Measurements from ENCODE around the gene SLC7A10.

SLC7A10 gene

DNA sequence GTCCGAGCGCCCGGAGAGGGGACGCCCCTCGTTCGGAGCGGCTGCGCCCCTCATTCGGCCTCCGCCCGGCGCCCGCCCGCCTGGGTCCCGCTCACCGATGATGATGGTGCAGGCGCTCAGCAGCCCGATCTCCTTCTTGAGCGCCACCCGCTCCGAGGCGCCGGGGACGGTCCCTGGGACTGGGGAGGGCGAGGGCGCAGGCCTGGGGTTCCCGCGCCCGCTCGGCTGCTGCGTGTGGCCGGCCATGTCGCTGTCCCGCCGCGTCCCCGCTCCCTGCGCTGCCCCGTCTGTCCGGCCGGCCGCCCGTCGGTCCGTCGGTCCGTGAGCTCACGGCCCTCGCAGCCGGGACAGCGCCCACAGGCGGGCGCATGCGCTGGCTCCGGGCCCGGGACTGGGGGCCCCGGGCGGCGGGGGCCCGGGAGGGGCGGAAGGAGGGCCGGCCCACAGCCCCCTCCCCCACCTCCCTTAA is at the start of gene SLC7A10:
SLC7A10 (minus strand) TSS at position 393 of the 469 bp plus-strand sequence; CDS start at position 246, 147 bp downstream.
- no peak for DNase-seq

DNA sequence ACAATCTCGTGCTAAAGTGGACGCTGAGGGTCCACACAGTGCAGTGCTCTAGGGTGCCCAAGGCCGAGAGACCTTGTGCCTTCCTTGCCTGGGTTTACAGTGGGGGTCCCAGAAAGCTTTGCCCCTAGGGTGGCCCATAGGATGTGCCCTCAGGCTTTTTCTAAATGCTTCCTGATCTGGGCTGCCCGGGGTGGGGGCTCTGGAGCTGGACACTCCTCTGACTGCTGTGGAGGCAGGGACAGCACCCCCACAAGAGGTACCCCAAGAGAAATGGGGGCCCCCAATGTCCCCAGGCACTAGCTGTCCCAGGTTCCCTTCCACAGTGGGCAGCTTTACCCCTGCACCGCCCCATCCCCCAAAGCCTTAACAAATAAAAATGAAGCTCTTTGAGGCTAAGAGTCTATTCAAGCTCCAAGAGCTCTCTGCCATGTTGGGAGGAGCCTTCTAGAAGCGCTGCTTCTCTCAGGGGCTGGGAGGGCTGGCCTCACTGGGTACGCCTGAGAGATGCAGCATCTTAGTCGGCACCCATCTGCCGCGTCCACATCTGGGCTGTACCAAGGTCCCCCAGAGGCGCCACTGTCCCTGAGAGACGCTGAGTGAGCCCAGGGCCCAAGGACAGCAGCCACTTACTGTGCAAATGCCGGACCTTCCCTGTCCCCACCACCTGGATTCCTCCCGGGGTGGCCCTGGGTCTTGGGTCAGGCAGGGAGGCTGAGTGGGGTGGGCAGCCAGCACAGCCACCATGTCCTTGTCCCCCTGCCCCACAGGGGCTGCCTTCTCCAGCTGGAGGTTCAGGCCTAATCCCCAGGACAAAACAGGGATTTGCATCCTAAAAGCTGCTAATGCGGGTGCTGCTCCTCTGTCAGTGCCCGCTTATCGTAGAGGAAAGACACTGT is 49.3 kb upstream of the SLC7A10 start:
- DNase-seq: no peak

DNA sequence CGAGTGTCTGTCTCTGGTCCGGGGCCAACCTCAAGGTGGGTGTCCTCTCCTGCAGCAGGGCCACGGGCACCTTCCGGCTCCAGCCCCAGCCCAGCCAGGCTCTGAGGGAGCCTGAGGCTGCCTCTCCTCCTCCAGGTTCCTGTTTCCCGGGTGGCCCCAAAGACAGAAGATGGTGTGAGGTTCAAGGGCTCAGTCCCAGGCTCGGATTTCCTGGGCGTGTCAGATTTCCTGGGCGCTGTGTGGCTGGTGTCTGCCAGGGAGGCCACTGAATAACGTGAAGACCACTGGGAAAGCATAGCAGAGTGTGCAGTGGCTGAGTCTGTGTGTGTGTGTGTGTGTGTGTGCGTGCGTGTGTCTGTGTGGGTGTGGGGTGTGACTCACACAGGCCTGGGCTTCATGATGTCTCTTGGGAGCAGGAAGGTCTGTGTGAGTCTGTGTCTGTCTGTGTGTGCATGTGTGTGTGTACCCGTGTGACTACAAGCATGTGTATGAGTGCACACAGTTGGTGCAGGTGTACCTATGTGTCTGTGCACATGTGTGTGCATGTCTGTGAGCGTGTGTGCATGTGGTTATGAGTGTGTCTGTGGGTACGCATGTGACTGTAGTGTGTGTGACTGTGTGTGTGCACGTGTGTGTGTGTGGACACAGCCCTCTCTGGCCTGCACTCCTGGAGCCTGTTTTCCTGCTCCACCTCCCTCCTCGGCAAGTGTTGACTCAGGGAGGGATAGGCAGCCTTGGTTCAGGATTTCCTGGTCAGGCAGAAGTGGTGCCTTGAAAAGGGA is 48.4 kb upstream of the SLC7A10 start:
- DNase-seq: peak; percentile 32

DNA sequence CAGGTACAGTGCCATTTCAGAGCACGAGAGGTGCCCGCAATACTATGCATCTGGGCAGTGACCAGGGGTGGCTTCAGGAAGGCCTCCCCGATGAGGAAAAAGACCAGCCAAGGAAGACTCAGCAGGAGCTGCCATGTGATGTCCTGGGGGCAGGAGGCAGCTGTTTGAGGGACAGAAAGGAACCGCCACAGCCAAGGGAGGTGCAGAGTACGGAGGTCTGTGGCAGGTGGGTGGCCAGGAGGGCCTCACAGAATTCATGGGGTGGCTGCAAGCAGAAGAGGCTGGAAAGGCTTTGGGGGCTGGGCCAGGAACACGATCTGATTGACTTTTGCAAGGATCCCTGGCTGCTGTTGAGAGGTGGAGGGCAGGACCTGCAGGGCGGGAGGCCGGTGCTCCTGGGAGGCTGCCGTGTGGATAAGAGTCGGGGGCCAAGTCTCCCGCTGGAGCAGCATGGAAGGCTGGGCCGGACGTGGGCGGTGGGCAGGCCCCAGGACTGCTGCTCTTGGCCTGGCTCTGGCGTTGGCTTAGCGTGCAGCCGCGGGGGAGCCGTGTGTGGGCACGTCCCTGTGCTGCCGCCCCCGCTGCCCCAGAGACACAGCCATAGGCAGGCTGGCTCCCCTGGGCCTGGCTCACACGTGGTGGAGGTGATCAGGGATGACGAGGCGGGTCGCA is 47.6 kb upstream of the SLC7A10 start:
- no peak for DNase-seq

DNA sequence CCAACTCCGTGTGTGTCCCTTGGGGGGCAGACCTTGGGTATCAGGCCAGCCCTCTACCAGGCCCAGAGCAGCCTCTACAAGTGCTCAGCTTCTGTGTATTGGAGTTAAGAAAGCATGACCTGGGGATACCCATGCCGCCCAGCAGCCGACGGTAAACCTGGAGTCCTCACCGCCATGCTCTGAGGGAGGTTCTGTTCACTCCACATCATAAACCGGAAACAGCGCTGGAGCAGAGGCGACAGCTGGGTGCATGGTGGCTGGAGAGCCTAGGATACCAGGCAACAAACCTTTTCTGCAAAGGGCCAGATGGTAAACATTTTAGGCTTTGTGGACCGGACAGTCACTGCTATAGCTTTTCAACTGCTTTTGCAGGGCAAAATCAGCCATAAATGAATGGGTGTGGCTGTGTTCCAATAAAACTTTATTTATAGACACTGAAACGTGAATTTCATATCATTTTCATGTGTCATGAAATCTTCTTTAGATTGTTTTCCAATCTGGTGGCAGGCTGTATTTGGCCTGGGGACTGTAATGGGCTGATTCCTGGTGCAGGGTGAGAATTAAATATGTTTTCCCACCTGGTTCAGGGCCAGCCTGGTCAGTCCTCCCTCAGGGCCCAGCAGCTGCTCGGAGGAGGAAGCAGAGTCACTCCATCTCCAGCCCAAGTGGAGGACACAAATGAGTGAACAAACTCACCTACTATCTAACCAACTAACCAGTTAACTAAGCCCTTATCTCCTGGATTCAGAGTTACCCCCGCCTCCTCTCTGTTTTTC is 45.8 kb upstream of the SLC7A10 start:
- DNase-seq: no peak

DNA sequence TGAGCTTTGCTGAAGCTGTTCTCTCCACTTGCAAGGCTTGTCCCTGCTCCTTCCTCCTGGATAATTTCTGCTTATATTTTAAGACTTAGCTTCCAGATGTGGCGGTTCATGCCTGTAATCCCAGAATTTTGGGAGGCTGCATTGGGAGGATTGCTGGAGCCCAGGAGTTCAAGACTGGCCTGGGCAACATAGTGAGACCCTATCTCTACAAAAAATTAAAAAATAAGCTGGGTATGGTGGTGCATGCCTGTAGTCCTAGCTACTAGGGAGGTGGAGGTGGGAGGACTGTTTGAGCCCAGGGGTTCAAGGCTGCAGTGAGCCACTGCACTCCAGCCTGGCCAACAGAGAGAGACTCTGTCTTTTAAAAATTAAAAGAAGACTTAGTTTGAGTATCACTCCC is 45.1 kb upstream of the SLC7A10 start:
- DNase-seq: no peak

DNA sequence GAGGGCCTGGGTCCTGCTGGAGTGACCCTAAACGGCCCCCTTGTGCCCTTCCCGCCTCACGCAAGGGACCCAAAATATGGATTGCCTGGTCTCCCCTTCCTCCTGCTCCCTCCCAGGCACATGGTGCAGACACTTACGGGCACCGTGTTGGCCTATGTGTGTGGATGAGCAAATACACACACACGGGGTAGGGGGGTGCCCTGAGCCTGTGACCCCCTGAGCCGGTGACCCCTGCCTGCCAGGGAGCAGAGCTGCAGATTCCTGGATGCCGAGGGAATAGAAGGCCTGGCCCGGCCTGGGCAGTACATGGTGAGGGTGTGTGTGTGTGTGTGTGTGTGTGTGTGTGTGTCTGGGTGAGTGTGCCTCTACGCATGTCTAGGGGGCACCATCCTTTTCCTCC is 43.4 kb upstream of the SLC7A10 start:
- DNase-seq: no peak

DNA sequence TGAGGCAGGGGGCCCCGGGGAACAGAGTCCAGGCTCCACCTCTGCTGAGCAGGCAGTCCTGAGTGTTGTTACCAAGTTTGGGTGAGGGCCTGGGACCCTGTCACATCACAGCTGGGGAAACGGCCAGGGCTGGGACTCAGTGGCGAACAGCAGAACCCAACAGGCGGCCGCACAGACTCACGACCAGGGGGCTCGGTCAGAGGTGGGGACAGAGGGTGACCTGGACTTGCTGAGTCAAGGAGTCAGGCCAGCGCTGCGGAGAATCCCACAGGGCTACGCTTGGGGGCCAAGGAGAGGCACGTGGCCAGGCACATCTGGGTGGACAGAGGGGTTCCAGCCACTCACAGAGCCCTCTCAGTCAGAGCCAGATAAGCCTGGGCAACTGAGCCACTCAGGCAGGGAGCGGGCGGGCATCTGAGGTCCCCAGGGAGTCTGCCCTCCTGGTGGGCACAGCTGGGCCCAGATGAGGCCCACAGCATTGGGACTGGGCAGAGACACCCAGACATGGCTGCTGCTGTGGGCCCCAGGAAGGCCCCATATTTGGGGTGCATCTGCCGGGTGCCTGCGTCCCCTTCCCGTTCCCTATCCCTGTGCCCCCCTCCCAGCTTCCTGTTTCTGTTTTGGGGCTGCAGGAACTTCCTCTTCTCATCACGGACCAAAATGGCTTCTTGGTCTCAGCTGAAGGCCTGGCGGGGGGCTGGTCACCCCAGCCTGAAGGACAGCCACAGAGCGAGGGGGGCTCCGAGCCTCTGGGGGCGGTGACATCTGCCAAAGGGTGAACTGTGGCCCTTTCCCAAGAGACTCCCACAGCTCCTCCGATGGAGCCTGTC is 42.7 kb upstream of the SLC7A10 start:
- no peak for DNase-seq

DNA sequence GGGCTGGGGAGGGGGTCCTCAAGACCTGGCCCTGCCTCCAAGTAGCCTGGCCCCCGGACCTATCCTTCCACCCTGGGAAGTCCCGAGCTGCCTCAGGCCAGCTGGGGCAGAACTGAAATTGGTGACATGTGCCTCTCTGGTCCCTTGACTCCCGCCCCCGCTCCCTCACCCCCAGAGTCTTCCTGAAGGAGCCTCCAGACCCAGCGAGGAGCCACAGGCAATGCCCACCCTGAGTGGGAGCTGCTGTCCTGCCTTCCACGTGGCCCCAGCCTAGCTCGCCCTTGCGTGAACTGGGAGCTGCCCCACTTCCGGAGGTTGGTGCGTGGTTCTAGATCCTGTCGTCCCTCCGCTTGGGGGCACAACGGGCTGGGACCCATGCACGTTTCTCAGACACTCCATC is 42.1 kb upstream of the SLC7A10 start:
- no peak for DNase-seq

DNA sequence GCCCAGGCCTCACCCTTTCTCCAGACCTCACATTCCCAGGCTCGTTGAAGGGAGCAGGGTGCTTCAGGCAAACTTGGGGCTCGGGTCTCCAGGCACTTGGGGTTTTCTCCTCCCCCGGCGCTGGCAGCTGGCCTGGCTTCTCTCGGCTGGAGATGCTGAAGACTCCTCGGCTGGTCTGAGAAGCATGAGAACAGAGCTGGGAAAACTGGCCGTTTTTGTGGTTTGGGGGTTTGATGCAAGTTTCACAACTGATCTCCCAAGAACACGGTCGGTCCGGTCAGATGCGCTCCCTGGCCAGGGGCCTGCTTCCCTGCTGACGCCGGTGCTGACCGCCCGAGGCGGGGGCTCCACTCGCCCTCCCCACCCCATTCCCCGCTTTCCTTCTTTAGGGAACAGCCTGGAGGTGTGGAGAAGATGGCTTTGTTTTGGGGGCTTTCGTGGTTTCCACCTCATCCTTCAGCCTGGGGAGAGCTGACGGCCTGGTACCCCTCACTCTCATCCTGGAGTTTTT is 41.4 kb upstream of the SLC7A10 start:
- no peak for DNase-seq

DNA sequence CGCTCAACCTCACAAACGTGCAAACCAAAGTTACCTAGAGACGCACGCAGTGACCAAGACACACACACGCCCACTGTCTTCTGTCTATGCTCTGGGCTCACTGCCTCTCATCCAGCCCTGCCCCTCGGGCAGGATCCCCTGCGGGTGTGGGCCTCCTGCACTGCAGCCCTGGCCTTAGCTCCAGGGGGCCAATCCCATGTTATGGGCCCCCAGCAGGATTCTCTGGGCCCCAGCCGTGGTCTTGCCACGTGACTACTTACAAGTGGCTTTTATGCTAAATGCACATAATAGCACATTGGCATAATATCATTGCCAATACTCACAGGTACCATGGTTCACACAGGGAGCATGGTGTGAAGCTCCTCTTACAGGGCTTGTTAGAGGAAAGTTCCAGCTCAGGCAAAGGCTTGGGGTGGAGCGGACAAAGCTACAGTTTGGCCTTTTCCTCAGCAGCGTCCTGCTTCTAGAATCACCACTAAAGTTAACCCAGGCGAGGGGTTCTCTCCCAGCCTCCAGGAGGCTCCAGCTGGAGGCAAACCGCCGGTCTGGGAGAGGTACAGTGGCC is 39.3 kb upstream of the SLC7A10 start:
- DNase-seq: no peak

DNA sequence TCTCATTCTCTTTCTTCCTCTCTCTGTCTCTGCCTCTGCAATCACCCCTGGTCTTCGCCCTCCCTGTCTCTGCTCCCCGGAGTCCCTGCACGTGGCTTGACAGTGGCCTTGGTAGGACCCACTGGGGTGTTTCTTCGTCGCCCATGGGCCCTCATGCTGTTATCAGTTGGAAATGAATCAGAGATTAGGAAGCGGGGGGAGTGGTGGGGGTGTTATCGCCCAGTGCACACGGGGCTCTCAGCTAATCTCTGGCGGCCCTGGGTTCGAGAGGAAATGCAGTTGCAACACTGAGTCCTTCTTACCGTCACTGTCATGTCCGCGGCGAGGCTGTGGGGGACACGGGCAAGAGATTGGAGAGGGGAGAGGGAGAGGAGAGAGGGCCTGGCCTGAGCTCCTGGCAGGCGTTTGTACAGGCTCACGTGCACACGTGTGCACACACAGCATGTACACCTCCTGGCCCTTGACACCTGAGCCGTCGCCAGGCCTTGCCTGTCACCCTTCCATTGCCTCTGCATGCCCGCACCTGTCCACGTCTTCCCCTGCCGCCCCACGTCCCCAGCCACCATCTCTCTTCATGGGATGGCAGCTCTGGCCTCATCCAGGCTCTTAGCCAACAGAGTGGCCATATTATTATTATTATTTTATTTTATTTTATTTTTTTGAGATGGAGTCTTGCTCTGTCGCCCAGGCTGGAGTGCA is 37.8 kb upstream of the SLC7A10 start:
- DNase-seq: no peak

DNA sequence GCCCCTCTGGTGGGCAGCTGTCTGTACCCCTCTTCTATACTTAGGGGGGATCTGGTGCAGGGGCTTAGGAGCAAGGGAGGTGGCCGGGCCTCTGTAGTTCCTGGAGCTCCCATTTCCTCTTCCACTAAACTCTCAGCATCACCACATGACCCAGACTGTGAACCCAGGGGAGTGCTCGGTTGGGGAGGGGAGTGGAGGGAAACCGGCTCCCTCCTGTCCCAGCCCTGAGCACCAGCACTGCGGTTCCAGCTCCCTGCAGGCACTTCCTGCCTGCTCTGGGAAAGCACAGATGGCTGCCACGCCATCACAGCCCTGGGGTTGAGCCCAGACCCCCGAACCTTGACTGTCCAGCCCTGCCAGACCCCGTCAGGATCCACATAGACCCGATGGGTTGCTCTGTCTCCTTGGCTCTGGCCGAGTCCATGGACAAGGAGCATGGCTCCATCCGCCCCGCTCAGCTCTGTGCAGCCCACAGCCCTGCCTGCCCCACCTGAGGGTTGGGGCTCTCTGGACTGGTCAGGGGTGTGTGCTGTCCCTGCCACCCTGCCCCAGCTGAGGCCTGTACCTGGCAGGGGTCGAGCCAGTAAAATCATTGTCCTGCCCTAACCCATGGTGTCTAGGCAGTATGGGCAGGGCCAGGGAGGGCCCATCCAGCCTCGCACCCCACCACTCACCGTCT is 36.0 kb upstream of the SLC7A10 start:
- DNase-seq: no peak

DNA sequence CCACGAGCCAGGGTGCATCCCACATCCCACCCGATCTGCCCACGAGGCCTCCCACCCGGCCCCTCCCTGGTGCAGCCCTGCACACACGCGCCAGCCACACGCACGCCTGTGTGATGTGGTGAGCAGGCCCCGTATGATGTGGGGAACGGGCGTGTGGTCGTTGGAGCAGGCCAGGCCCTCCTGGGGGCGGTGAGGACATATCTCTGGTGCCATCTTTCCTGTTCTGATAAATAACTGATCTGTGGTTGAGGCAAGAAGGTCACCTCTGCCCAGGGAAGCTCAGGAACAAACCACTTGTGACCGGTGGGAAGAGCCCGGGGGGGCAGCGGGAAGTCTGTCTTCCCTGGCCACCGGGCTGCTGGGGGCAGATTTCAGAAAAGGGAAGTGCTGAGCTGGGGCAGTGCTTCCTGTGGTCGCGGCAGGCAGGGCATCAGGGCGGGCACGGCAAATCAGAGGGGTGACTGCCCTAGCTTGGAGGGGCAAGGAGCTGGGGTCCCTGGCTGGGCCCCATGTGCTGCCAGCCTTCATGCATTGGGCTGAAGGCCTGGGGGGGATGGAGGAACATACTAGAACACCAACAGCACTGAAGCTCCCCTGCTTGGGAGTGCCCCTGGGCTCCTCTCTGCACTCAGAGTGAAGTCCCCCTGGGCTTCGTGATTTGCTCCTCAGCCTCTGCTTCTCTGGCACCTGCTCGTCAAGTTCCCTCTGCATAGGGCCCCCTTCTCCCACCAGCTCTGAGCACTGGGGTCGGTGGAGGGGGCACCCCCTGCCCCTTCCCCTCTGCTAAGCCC is 35.2 kb upstream of the SLC7A10 start:
- no peak for DNase-seq

DNA sequence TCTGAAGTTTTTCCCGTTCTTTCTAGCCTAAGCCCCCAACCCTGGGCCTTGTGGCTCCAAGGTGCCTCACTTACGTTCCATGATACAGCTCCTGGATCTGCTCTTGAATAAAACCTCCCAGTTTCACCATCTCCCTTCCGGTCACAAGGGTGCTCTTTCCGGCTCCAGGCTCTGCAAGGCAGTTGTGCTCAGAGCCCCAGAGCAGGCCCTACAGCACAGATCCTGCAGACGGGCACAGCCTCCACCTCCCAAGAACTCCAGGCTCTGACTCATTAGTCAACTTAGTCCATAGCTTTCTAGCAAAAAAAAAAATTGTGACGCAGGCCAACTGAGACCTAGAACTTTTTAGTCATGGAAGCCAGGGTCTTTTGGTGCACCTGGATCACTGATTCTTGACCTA is 33.9 kb upstream of the SLC7A10 start:
- no peak for DNase-seq

DNA sequence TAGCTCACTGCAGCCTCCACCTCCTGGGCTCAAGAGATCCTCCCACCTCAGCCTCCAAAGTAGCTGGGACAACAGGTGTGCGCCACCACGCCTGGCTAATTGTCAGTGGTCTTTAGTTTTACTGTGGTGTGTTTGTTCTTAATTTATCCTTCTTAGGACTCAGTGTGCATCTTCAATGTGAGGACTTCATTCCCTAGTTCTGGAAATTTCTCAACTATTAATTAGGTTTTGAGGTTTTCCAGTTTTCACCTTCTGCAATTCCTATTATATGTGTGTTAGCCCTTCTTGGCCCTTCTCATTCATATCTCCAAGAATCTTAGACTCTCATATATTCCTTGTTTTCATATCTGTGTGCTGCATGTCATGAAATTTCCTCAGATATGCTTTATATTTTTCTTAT is 32.2 kb upstream of the SLC7A10 start:
- DNase-seq: no peak

DNA sequence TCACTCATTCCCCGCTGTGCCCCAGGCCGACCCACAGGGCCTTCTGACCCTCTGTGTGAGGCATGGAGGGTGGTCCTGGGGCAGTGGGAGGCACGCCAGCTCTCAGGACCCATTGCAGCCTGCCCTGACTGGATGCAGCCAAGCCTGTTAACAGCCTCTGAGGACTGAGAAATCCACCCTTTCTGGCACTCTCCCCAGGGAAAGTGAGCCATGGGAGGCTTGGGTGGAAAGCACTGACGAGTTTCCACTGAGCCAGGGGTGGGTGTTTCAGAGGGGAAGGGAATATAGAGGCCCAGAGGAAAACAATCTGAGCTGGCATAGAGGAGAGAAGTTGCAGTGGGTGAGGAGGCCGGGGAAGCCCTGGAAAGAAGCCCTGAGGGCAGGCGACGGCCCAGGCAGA is 30.6 kb upstream of the SLC7A10 start:
- DNase-seq: no peak

DNA sequence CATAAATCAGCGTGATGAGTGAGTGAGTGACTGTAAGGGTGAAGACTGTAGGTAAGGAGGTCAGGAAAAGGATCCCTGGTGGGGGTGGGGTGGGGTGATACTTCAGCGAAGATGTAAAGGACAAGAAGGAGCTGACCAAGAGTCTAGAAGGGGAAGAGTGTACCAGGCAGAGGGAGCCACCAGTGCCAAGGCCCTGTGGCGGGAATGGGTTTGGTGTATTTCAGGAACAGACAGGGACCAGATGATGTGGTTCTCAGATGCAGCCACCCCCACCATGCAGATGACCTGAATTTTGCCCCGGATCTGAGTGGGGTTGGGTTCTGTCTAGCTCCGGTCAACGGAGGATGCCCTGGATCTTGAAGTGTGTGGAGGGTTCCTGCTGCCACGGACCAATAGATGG is 30.1 kb upstream of the SLC7A10 start:
- DNase-seq: no peak

DNA sequence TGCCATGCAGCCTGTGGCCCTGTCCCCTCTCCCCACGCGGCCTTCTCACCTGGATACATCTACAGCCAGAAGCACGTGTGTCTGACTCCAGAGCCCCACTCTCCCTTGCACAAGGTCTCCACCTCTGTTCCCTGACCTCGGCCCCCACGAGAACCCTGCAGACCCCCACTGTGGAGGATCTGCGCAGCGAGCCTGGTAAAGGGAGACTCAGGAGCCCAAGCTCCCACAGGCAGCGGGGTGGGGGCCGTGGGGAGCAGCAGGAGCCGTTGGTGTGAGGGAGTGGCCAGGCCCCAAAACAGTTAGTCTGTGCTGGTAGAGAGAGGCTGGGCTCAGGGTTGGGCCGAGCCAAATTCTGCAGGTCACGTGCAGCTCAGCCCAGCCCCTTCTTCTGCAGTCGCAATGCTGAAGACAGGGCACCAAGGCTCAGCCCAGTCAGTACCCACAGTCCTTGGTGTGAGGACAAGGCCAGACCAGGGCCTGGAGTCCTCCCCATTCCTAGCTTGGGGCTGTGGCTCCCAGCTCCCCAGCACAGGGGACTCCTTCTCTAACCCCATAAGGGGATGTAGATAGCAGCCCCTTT is 28.7 kb upstream of the SLC7A10 start:
- DNase-seq: no peak
